ENCODE results near the gene SYDE2. TPM values are rescaled to one million over a fixed set of nuclear protein-coding genes. Genes with fewer than 3 reads are reported as not detected.

Gene SYDE2
- total and polyA plus RNA-seq, 8 donors, result 0.75 to 45.3 (median 14.4) TPM

- TF ChIP-seq POLR2AphosphoS5 (IDR thresholded peaks at IDR 0.05) (peak in 2 of 3 donors; percentile 19 to 35), POLR2A (IDR thresholded peaks at IDR 0.05) (no peak), EP300 (IDR thresholded peaks at IDR 0.05) (no peak), CTCF (IDR thresholded peaks at IDR 0.05) (peak in 1 of 7 experiments; percentile 16)
- no peaks in the 10 kb centered on the region for H3K27me3 ChIP-seq
- no peaks in the 10 kb centered on the region for H3K36me3 ChIP-seq
- no peak overlapping the region for H3K27ac ChIP-seq
- H3K4me1 ChIP-seq, result peaks cover 0 to 16% (median 5%) of the 10 kb centered on the region in 4 donors
- DNase-seq, result peak; percentile 90 to 93
- H3K4me3 ChIP-seq, result no peak overlapping the region
- intact Hi-C loops (cut with DNase I; ENCODE audit: low total_unique reads), result no loop called here
- no peaks in the 10 kb centered on the region for H3K9me3 ChIP-seq
- 24 to 42% (median 31%) methylated on average over 9 of the region's 9 CpGs for WGBS, 5 donors
Observed at GRCh38 chr1:85137660-85138059, 63.2 kb downstream of the SYDE2 start.

- 70 to 97% (median 85%) methylated on average over 1 of the region's 1 CpG for WGBS, 5 donors
- intact Hi-C loops (cut with DNase I; ENCODE audit: low total_unique reads), result no loop called here
- no peaks in the 10 kb centered on the region for H3K36me3 ChIP-seq
- H3K27me3 ChIP-seq, result no peaks in the 10 kb centered on the region
- no peak overlapping the region for H3K4me3 ChIP-seq
- H3K9me3 ChIP-seq, result no peaks in the 10 kb centered on the region
- DNase-seq, result peak in 1 of 2 donors; percentile 17
- peak overlapping the region in 1 of 5 donors; percentile 14 for H3K27ac ChIP-seq
- TF ChIP-seq POLR2A (IDR thresholded peaks at IDR 0.05) (no peak), POLR2AphosphoS5 (IDR thresholded peaks at IDR 0.05) (no peak), CTCF (IDR thresholded peaks at IDR 0.05) (no peak), EP300 (IDR thresholded peaks at IDR 0.05) (no peak)
- H3K4me1 ChIP-seq, result peaks cover 0 to 16% (median 5%) of the 10 kb centered on the region in 4 donors
Observed at GRCh38 chr1:85135392-85135798, 65.4 kb downstream of the SYDE2 start.

GRCh38 chr1:85134583-85135391 lies 66.0 kb downstream of the SYDE2 start:
- TF ChIP-seq POLR2AphosphoS5 (IDR thresholded peaks at IDR 0.05) (no peak), CTCF (IDR thresholded peaks at IDR 0.05) (no peak), POLR2A (IDR thresholded peaks at IDR 0.05) (no peak), EP300 (IDR thresholded peaks at IDR 0.05) (no peak)
- Histone ChIP-seq H3K27me3 (no peaks in the 10 kb centered on the region), H3K36me3 (no peaks in the 10 kb centered on the region), H3K4me1 (peaks cover 0 to 16% (median 5%) of the 10 kb centered on the region in 4 donors), H3K9me3 (no peaks in the 10 kb centered on the region), H3K27ac (peak overlapping the region in 1 of 5 donors; percentile 14), H3K4me3 (no peak overlapping the region)
- peak in 1 of 2 donors; percentile 20 for DNase-seq
- 61 to 68% (median 64%) methylated on average over 3 of the region's 3 CpGs for WGBS, 5 donors
- intact Hi-C loops (cut with DNase I; ENCODE audit: low total_unique reads), result no loop called here

GRCh38 chr1:85133565-85134159 lies 67.2 kb downstream of the SYDE2 start:
- Histone ChIP-seq H3K4me3 (no peak overlapping the region), H3K9me3 (no peaks in the 10 kb centered on the region), H3K4me1 (peaks cover 0 to 16% (median 5%) of the 10 kb centered on the region in 4 donors), H3K36me3 (no peaks in the 10 kb centered on the region), H3K27me3 (no peaks in the 10 kb centered on the region), H3K27ac (no peak overlapping the region)
- TF ChIP-seq POLR2AphosphoS5 (IDR thresholded peaks at IDR 0.05) (no peak), EP300 (IDR thresholded peaks at IDR 0.05) (no peak), POLR2A (IDR thresholded peaks at IDR 0.05) (no peak), CTCF (IDR thresholded peaks at IDR 0.05) (no peak)
- intact Hi-C loops (cut with DNase I; ENCODE audit: low total_unique reads), result no loop called here
- 54 to 71% (median 67%) methylated on average over 2 of the region's 2 CpGs for WGBS, 5 donors
- no peak for DNase-seq

All from stomach (tissue), 9 donors.